Urothelium cell line (cell line): ENCODE data around the gene WWOX.

Experiments used
- DNase-seq: peaks from one replicate; pipeline ENCODE4 v3.0.0; 2011; ENCODE audit warnings: low spot score, mixed read lengths
- FAIRE-seq: peaks from 2 replicates; lab custom pipeline; 2011; peaks lifted over from hg19 to GRCh38; lab: Jason Lieb, UNC

The WWOX gene

GRCh38 chr16:78483124-78483992, 383.9 kb downstream of the WWOX start:
- no peak for FAIRE-seq
- no peak for DNase-seq

GRCh38 chr16:78484509-78485058, 385.1 kb downstream of the WWOX start:
- FAIRE-seq: no peak

GRCh38 chr16:78485188-78485916, 385.9 kb downstream of the WWOX start:
- no peak for FAIRE-seq
- no peak for DNase-seq

More at GRCh38 chr16:78484509-78485058, 385.1 kb downstream of the WWOX start:
- DNase-seq: no peak

DNA sequence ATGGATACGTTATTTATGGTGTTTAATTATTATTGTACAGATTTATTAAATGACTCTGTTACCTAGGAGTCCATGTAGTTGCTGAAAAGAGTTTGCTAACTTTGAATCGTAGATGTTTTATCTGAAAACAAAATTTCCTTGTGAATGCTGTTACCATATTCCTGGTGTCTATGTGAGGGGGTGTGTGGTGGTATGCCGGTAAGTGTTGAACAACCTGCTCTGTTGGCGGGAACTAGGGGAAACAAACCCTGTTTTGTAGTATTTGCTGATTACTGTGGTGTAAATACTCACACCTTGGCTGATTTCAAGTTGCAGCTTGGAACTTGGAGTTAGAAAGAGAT, 386.4 kb downstream of the WWOX start:
- DNase-seq (no peak), FAIRE-seq (no peak)

GRCh38 chr16:78487471-78487870, 388.0 kb downstream of the WWOX start:
- FAIRE-seq (no peak), DNase-seq (no peak)

DNA sequence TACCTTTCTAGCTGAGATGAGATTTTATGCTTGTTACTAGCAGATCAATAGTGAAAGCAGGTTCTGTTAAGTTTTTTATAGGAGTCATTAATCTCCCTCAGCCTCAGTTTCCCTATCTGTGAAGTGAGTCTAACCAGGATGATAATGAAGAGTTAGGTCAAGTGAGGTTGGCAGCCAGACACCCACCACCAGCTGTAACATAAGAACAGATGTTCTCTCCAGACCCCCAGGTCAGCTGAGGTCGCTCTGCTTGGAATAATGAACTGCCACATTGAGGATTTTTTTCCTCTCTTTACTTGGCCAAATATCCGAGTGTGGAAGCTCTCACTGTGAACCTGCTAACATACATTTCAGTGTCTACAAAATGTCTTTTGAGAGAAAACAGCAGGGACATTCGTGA, 389.6 kb downstream of the WWOX start:
- no peak for FAIRE-seq
- no peak for DNase-seq

GRCh38 chr16:78489631-78490030, 390.2 kb downstream of the WWOX start:
- DNase-seq: no peak
- no peak for FAIRE-seq

DNA sequence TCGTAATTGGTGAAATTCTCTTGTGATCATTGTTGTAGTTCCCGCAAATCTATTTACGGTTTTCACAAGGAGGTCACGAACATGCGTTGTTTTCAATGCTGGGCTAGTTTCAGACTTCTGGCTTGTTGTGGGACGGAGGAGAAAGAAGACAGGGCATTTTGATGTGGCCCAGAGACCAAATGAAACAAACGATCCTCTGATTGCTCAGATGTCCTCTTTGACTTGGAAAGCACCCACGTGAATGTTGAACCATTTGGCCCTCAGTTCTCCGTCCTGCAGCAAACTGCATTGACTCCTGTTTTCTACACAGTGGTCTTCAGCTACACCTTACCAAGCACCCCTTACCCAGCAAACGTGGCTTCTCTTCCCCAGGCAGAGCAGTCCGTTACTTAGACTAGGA, 391.0 kb downstream of the WWOX start:
- no peak for FAIRE-seq
- no peak for DNase-seq

DNA sequence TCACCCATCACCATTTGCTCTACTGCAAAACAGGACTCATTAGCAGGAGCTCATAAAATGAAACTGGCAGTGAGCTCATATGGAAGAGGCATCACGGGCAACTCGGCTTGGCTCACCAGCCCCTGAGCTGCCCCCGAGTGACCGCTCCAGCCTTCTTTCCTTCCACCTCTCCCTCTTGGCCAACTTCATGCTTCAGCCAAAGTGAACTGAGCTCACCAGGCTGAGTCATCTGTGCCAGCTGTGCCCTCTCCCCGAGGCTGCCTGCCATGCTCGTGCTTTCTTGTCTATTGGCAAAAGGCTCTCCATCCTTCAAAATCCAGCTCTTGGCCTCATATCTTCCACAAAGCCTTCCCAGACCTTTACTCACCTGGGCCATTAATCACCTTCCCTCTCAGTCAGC, 391.4 kb downstream of the WWOX start:
- FAIRE-seq (no peak), DNase-seq (no peak)

GRCh38 chr16:78493573-78493972, 394.1 kb downstream of the WWOX start:
- FAIRE-seq: no peak
- no peak for DNase-seq

DNA sequence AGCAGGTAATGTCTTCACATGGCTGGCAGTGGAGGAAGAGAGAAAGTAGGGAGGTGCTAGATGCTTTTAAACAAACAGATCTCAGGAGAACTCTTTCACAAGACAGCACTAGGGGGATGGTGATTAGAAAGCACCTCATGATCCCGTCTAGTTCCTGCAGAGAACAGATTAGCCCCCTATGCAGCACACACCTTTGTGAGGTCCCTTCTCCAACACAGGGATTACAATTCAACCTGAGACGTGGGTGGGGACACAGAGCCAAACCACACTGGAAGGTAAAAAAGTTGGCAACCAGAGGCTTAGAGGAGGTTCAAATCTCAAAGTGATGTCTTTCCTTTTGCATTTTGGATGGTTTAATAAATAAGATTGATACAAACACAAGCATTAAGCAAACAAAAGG, 394.7 kb downstream of the WWOX start:
- DNase-seq (no peak), FAIRE-seq (no peak)

GRCh38 chr16:78494674-78495073, 395.2 kb downstream of the WWOX start:
- no peak for FAIRE-seq
- DNase-seq: no peak

- DNase-seq (no peak), FAIRE-seq (no peak)
These were observed 396.7 kb downstream of the WWOX start for GRCh38 chr16:78496189-78496588.

GRCh38 chr16:78499399-78499798, 399.9 kb downstream of the WWOX start:
- FAIRE-seq: no peak

DNA sequence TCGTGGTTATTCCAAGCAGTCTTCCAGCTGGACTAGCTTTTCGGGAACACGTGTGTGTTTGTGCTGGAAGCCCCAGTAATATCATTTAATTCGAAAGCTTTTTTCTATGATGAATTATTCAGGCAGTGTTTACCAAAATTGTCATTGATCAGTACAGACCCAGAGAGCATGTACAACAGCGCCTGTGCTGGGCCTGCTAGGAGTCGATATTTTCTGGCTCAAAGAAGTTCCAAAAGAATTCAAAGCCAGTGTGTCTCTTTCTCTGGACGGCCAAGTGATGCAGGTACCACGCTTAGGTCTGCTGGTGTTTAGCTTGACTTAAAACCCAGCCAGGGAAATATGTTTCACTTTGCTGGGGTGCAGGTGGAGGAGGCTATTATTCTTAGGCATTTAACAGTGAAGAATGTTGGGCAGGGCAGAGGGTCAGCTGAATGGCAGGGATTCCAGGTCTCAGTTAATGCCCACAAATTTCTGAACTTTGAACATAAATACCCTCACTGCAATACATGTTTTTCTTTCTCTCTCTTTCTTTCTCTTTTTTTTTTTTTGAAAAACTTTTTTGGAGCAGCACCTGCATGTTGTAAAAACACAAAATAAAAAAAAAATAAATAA, 401.3 kb downstream of the WWOX start:
- DNase-seq: no peak
- FAIRE-seq: no peak

More at GRCh38 chr16:78499399-78499798, 399.9 kb downstream of the WWOX start:
- DNase-seq: no peak

GRCh38 chr16:78501744-78502143, 402.3 kb downstream of the WWOX start:
- no peak for FAIRE-seq
- DNase-seq: no peak

DNA sequence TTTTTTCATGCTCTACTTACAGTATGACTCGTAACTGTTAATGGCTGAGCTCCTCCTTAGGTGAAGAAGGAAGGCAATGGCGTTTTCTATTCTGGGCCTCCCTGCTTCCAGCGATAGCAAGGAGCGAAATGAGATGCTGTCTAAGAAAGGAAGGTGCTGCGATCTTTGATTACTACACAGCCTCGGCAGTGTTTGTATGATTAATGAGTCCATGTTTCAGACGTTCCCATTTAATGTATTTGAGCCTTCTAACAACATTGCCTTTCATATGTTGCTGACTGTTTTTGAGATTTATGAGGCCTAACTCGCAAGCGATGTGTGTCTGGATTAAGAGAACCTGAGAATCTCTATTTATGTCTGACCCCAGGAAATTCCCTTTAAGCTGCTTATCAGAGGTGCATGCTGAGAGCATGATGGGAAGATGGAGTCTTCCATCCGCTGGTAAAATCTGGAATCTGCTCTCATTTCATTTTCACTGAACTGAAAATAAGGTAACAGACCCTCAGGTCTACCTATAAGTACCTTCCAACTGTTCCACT, 403.4 kb downstream of the WWOX start:
- no peak for FAIRE-seq

GRCh38 chr16:78503602-78504001, 404.1 kb downstream of the WWOX start:
- FAIRE-seq: no peak
- DNase-seq: peak; percentile 43

More for the DNA sequence above, 403.4 kb downstream of the WWOX start:
- DNase-seq: no peak

DNA sequence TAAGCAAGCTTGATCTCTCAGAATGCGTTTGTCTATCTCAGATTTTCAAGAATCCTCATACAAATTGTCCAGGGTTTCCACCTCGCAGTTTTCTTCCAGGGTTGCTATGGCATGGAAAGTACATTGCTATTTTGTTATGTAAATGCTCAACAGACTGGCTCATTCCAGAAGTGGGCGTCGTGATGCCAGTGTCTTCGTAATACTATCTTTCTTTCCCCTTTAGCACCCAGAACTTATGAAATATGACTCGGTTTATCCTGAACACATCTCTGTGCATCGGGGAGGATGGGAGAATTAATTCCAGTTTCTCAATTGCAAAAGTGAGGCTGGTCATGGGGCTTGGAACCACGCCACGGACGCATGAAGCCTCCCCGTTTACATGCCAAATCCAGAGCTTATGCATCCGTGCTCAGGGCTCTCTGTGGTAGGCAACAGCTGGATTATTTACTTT, 405.0 kb downstream of the WWOX start:
- FAIRE-seq (no peak), DNase-seq (no peak)

DNA sequence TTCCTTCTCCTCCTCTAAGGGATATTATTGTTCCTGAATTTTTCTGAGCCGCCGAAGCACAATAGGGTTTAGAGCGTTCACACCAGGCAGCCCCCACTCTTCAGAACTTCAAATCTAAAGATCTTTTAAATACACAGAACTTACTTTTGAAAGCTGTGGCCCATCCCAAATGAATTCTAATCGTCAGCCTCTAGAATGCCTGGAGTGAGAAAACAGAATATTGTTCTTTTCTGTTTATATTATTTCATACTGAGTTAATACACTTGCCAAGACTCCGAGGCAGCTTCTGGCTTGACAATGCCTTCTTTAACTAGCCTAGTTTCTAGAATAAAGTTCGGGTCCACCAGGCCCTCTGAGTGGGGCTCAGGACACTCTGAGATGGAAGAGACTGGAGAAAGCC, 405.6 kb downstream of the WWOX start:
- no peak for DNase-seq
- FAIRE-seq: no peak
